T-helper 2 cell treated with Interferon-gamma antibody and Interleukin-4, amounts not matched to agents 5 μg/mL and 100 μg/mL, for 36 hours (primary cell): ENCODE measurements around the gene ZNF410.
"Not testable (repeated sequence)": the region's sequence is repeated elsewhere in the genome, so short reads cannot be mapped to it uniquely, and the experiment has no call there.

Experiments
- DNase-seq: peaks from one replicate; pipeline ENCODE4 v3.0.0; 2021; ENCODE audit warnings: low spot score
- H3K27ac Mint-ChIP-seq: one replicate; pipeline ENCODE4 v1.8.0; 2021; ENCODE audit warnings: mild to moderate bottlenecking, mixed read lengths
- H3K27me3 Mint-ChIP-seq: one replicate; pipeline ENCODE4 v1.8.0; 2021; ENCODE audit warnings: low read depth, mixed read lengths
- H3K36me3 Mint-ChIP-seq: one replicate; pipeline ENCODE4 v1.8.0; 2021; ENCODE audit warnings: low read depth, mixed read lengths
- H3K4me1 Mint-ChIP-seq: one replicate; pipeline ENCODE4 v1.8.0; 2021; ENCODE audit warnings: low read depth, mixed read lengths
- H3K4me3 Mint-ChIP-seq: one replicate; pipeline ENCODE4 v1.8.0; 2022; ENCODE audit warnings: mild to moderate bottlenecking, moderate library complexity, mixed read lengths
- H3K9me3 Mint-ChIP-seq: one replicate; pipeline ENCODE4 v1.8.0; 2021; ENCODE audit warnings: mixed read lengths

ZNF410 gene

GRCh38 chr14:73896521-73896920 is 9.9 kb downstream of the ZNF410 start:
- Mint-ChIP-seq H3K4me1 (peaks cover 2% of the 10 kb centered on the region), H3K27me3 (no peaks in the 10 kb centered on the region), H3K4me3 (no peak overlapping the region), H3K27ac (no peak overlapping the region), H3K9me3 (no peaks in the 10 kb centered on the region), H3K36me3 (peaks cover 40% of the 10 kb centered on the region)
- DNase-seq, result no peak

DNA sequence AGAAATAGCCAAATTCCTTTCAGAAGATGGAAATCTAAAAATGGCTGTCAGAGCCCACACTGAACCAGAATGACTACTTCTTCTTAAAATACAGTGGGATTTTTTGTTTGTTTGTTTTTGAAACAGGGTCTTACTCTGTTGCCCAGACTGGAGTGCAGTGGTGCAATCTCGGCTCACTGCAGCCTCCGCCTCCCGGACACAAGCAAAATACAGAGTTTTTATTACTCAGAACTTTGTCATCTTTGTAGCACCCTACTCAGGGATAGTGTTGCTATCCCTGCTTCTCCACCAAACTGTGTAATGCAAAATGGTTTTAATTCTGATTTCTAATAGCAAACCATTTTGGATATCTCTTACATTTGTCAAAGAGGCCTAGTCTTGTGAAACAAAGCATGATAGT is 16.4 kb downstream of the ZNF410 start:
- H3K4me1 Mint-ChIP-seq, result no peaks in the 10 kb centered on the region
- no peaks in the 10 kb centered on the region for H3K9me3 Mint-ChIP-seq
- H3K27ac Mint-ChIP-seq, result no peak overlapping the region
- DNase-seq, result no peak
- H3K36me3 Mint-ChIP-seq, result peaks cover 41% of the 10 kb centered on the region
- no peak overlapping the region for H3K4me3 Mint-ChIP-seq
- no peaks in the 10 kb centered on the region for H3K27me3 Mint-ChIP-seq

- peaks cover 1% of the 10 kb centered on the region for H3K4me1 Mint-ChIP-seq
- no peak overlapping the region for H3K27ac Mint-ChIP-seq
- no peak for DNase-seq
Observed at GRCh38 chr14:73909681-73910080, 23.0 kb downstream of the ZNF410 start.

DNA sequence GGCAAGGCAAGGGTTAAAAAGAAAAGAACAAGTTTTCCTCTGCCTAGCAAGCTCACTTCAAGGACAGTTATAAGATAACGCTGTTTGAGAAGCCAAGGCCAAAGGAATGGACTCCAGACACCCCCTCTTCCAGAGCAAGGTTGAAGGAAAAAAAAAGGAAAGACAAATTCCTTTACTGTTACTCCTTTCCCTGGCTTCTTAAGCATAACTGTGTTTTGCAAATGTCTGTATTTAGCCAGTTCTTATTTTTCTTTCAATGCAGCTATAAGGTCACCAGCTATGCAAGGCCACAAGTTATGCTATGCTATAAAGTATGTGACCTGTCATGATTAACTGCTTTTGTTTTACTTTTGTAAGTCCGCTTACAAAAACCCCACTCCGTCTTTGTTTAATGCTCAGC is 26.6 kb downstream of the ZNF410 start:
- no peaks in the 10 kb centered on the region for H3K27me3 Mint-ChIP-seq
- H3K36me3 Mint-ChIP-seq, result peaks cover 59% of the 10 kb centered on the region
- H3K4me1 Mint-ChIP-seq, result peaks cover 4% of the 10 kb centered on the region
- DNase-seq, result no peak
- H3K9me3 Mint-ChIP-seq, result peaks cover 4% of the 10 kb centered on the region
- H3K27ac Mint-ChIP-seq, result no peak overlapping the region
- H3K4me3 Mint-ChIP-seq, result no peak overlapping the region

More at GRCh38 chr14:73909681-73910080, 23.0 kb downstream of the ZNF410 start:
- peaks cover 4% of the 10 kb centered on the region for H3K9me3 Mint-ChIP-seq
- H3K4me3 Mint-ChIP-seq, result no peak overlapping the region
- peaks cover 67% of the 10 kb centered on the region for H3K36me3 Mint-ChIP-seq
- no peaks in the 10 kb centered on the region for H3K27me3 Mint-ChIP-seq

- peaks cover 4% of the 10 kb centered on the region for H3K9me3 Mint-ChIP-seq
- H3K4me3 Mint-ChIP-seq, result no peak overlapping the region
- H3K27me3 Mint-ChIP-seq, result no peaks in the 10 kb centered on the region
- no peak overlapping the region for H3K27ac Mint-ChIP-seq
- H3K36me3 Mint-ChIP-seq, result peaks cover 52% of the 10 kb centered on the region
- peaks cover 4% of the 10 kb centered on the region for H3K4me1 Mint-ChIP-seq
- no peak for DNase-seq
Observed at GRCh38 chr14:73916324-73916723, 29.7 kb downstream of the ZNF410 start.

- H3K4me3 Mint-ChIP-seq, H3K4me1 Mint-ChIP-seq, H3K27ac Mint-ChIP-seq, H3K27me3 Mint-ChIP-seq, DNase-seq, H3K9me3 Mint-ChIP-seq: not testable (repeated sequence)
- H3K36me3 Mint-ChIP-seq, result peaks cover 45% of the 10 kb centered on the region
Observed at GRCh38 chr14:73919457-73919856, 32.8 kb downstream of the ZNF410 start.

DNA sequence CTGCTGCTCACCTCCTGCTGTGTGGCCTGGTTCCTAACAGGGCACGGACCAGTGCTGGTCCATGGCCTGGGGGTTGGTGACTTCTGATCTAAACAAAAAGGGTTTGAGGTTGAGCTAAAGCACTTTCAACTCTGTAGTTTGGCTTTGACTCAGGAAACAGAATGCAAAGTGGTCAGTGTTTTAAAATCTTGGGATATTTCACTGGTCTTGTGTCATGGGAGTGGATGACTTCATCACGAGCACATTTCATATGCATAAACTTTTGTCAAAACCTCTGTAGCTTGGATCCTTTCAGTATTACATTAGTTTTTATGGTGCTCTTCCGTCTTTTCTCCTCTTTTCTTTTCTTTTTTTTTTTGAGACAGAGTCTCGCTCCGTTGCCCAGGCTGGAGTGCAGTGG is 37.7 kb downstream of the ZNF410 start:
- H3K27ac Mint-ChIP-seq, result no peak overlapping the region
- H3K27me3 Mint-ChIP-seq, result no peaks in the 10 kb centered on the region
- H3K9me3 Mint-ChIP-seq, result no peaks in the 10 kb centered on the region
- H3K4me3 Mint-ChIP-seq, result no peak overlapping the region
- H3K36me3 Mint-ChIP-seq, result peaks cover 57% of the 10 kb centered on the region
- DNase-seq, result no peak
- no peaks in the 10 kb centered on the region for H3K4me1 Mint-ChIP-seq

DNA sequence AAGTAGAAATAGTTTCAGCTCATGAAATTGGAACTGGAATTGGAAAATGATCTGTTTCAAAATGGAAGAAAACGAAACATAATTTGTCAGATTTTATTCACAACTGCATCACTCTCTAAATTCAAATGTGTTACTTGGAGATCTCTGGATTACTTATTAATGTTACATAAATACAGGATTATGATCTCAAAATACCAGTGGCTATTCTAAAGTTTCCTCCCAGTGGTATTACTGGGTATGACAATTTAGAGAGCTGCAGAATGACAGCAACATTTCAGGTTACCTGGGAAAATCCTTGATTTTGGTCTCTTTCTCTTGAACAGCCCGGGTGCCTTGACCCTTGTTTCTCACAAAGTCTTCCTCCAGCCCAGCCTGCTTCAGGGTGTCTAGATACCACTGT is 49.0 kb downstream of the ZNF410 start:
- DNase-seq, result no peak
- no peaks in the 10 kb centered on the region for H3K9me3 Mint-ChIP-seq
- H3K27me3 Mint-ChIP-seq, result no peaks in the 10 kb centered on the region
- no peak overlapping the region for H3K27ac Mint-ChIP-seq
- no peak overlapping the region for H3K4me3 Mint-ChIP-seq
- H3K4me1 Mint-ChIP-seq, result no peaks in the 10 kb centered on the region
- H3K36me3 Mint-ChIP-seq, result peaks cover 24% of the 10 kb centered on the region

GRCh38 chr14:73936548-73936947 is 49.9 kb downstream of the ZNF410 start:
- Mint-ChIP-seq H3K27me3 (no peaks in the 10 kb centered on the region), H3K36me3 (peaks cover 17% of the 10 kb centered on the region), H3K9me3 (no peaks in the 10 kb centered on the region), H3K4me1 (no peaks in the 10 kb centered on the region), H3K27ac (no peak overlapping the region), H3K4me3 (no peak overlapping the region)
- DNase-seq, result no peak

DNA sequence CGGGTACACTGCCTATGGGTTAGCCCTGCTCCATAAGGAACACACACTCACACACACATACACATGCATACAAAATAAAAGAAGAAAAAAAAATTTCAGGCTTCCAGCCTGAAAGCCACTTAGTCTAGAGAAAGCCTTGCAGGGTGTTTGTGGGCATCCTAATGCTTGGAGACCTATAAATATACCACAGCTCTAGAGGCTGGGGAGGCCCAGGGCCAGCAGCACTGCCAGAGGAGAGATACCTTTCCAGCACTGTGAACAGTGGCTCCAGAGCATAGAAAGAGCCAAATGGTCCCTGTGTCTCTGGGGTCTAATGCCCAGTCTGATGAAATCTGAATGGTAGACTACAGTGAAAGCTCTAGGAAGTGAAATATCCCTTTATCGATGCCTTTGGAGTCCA is 50.4 kb downstream of the ZNF410 start:
- Mint-ChIP-seq H3K27ac (no peak overlapping the region), H3K36me3 (peaks cover 13% of the 10 kb centered on the region)

DNA sequence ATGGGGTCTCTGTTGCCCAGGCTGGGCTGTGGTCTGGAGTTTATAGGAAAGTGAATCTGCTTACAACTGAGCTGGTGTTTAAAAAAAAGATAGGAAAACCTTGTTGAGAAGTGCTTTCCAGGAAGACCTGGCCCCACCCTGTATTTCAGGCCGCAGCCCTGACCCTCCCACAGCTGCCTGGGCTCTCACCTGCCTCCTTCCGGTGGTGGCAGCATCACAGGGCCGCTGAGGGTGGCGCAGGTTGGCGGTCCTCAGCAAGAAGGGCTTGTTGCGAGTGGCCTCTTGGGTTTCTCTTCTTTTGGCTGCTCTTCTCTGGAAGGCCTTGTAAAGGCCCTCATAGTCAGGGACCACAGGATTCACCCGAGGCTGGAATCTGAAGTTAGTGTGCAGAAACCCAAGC is 55.5 kb downstream of the ZNF410 start:
- Mint-ChIP-seq H3K4me1 (no peaks in the 10 kb centered on the region), H3K36me3 (no peaks in the 10 kb centered on the region), H3K9me3 (no peaks in the 10 kb centered on the region), H3K27me3 (no peaks in the 10 kb centered on the region), H3K4me3 (no peak overlapping the region), H3K27ac (no peak overlapping the region)
- DNase-seq, result no peak

More for the DNA sequence above, 50.4 kb downstream of the ZNF410 start:
- H3K4me3 Mint-ChIP-seq, result no peak overlapping the region
- no peaks in the 10 kb centered on the region for H3K27me3 Mint-ChIP-seq
- no peak for DNase-seq
- H3K9me3 Mint-ChIP-seq, result no peaks in the 10 kb centered on the region
- no peaks in the 10 kb centered on the region for H3K4me1 Mint-ChIP-seq

- Mint-ChIP-seq H3K36me3 (no peaks in the 10 kb centered on the region), H3K4me3 (no peak overlapping the region), H3K4me1 (no peaks in the 10 kb centered on the region), H3K27me3 (no peaks in the 10 kb centered on the region), H3K9me3 (no peaks in the 10 kb centered on the region), H3K27ac (no peak overlapping the region)
- no peak for DNase-seq
Observed at GRCh38 chr14:73943083-73943482, 56.4 kb downstream of the ZNF410 start.

GRCh38 chr14:73944432-73945158 is 57.9 kb downstream of the ZNF410 start:
- Mint-ChIP-seq H3K36me3 (no peaks in the 10 kb centered on the region), H3K27me3 (no peaks in the 10 kb centered on the region), H3K9me3 (no peaks in the 10 kb centered on the region), H3K4me3 (no peak overlapping the region), H3K4me1 (peaks cover under 1% of the 10 kb centered on the region), H3K27ac (no peak overlapping the region)
- no peak for DNase-seq

DNA sequence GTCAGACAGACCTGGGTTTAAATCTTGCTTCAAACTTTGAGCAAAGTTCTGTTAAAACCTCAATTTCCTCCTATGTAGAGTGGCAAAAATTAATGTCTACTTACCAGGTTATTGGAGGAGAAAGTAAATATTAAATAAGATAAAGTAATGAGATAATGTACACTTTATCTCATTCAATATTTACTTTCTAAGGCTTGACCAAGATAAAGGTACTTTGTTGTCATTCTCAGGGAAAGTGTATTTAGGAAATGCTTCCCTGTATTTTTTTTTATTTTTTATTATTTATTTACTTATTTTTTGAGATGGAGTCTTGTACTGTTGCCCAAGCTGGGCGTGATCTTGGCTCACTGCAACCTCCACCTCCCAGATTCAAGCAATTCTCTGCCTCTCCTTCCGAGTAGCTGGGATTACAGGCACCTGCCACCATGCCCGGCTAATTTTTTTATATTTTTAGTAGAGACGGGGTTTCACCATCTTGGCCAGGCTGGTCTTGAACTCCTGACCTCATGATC is 58.6 kb downstream of the ZNF410 start:
- H3K27ac Mint-ChIP-seq, result no peak overlapping the region
- DNase-seq, result no peak
- no peaks in the 10 kb centered on the region for H3K9me3 Mint-ChIP-seq
- H3K4me1 Mint-ChIP-seq, result peaks cover 4% of the 10 kb centered on the region
- no peaks in the 10 kb centered on the region for H3K36me3 Mint-ChIP-seq
- H3K4me3 Mint-ChIP-seq, result no peak overlapping the region
- H3K27me3 Mint-ChIP-seq, result no peaks in the 10 kb centered on the region
